Keratinocyte (primary cell): ENCODE measurements around the gene HELZ. TPM values are rescaled to one million over a fixed set of nuclear protein-coding genes. Genes with fewer than 3 reads are reported as not detected.

Experiments
- DNase-seq: peaks from one replicate; pipeline ENCODE4 v3.0.0-alpha.2; 2011; ENCODE audit warnings: low read depth, missing footprints, low spot score
- FAIRE-seq: peaks from 2 replicates; lab custom pipeline; 2011; peaks lifted over from hg19 to GRCh38; lab: Jason Lieb, UNC
- H2AFZ ChIP-seq: 2 replicates; pipeline ENCODE4 v1.6.0; 2012; ENCODE audit warnings: low read length, control low read depth, inconsistent platforms; ENCODE audit not compliant: control insufficient read depth
- H3K27ac ChIP-seq: 2 replicates; pipeline ENCODE4 v1.5.1; 2011; ENCODE audit warnings: low read length; ENCODE audit not compliant: control insufficient read depth, insufficient read depth
- H3K27me3 ChIP-seq: 3 replicates; pipeline ENCODE4 v1.6.0; 2011; ENCODE audit warnings: low read length; ENCODE audit not compliant: control insufficient read depth, insufficient read depth; ENCODE audit errors: extremely low read depth
- H3K36me3 ChIP-seq, 2 experiments: 2 replicates in 1 of 2; 3 replicates in 1 of 2; pipeline ENCODE4 v1.5.1; 2011; ENCODE audit warnings: low read length in 2 of 2, mild to moderate bottlenecking in 1 of 2; ENCODE audit not compliant: control insufficient read depth in 2 of 2, insufficient read depth in 2 of 2; ENCODE audit errors: extremely low read depth in 1 of 2
- H3K4me1 ChIP-seq: 3 replicates; pipeline ENCODE4 v1.5.1; 2011; ENCODE audit warnings: low read length; ENCODE audit not compliant: control insufficient read depth, insufficient read depth; ENCODE audit errors: extremely low read depth
- H3K4me2 ChIP-seq: 3 replicates; pipeline ENCODE4 v1.6.0; 2011; ENCODE audit warnings: low read depth, low read length; ENCODE audit not compliant: control insufficient read depth, insufficient read depth; ENCODE audit errors: extremely low read depth
- H3K4me3 ChIP-seq, 3 experiments: fragments of 200-600 bp in 1 of 3; sonication (generic) in 1 of 3; 2 replicates in 2 of 3; 3 replicates in 1 of 3; pipeline ENCODE4 v1.5.1; 2011 to 2016; ENCODE audit warnings: low read length in 3 of 3, mild to moderate bottlenecking in 3 of 3, control low read depth in 2 of 3, inconsistent platforms in 1 of 3, low read depth in 1 of 3, mixed read lengths in 1 of 3, mixed run types in 1 of 3, moderate library complexity in 1 of 3; ENCODE audit not compliant: control insufficient read depth in 2 of 3, insufficient read depth in 2 of 3; ENCODE audit errors: extremely low read depth in 1 of 3
- H3K79me2 ChIP-seq: 2 replicates; pipeline ENCODE4 v1.6.0; 2012; ENCODE audit warnings: low read length; ENCODE audit not compliant: control insufficient read depth, insufficient read depth
- H3K9ac ChIP-seq: 3 replicates; pipeline ENCODE4 v1.6.0; 2011; ENCODE audit warnings: low read length; ENCODE audit not compliant: control insufficient read depth, insufficient read depth; ENCODE audit errors: extremely low read depth
- H3K9me1 ChIP-seq: 3 replicates; pipeline ENCODE4 v1.6.0; 2011; ENCODE audit warnings: low read length; ENCODE audit not compliant: control insufficient read depth, insufficient read depth; ENCODE audit errors: extremely low read depth
- H3K9me3 ChIP-seq: 2 replicates; pipeline ENCODE4 v1.5.1; 2012; ENCODE audit warnings: low read depth, low read length; ENCODE audit not compliant: control insufficient read depth
- H4K20me1 ChIP-seq: 3 replicates; pipeline ENCODE4 v1.6.0; 2011; ENCODE audit warnings: low read length; ENCODE audit not compliant: control insufficient read depth, insufficient read depth; ENCODE audit errors: extremely low read depth
- EZH2 ChIP-seq: IDR thresholded peaks from one replicate; pipeline ENCODE4 v1.6.1; 2012; ENCODE audit warnings: inconsistent platforms, mild to moderate bottlenecking, low read length, moderate library complexity
- dilution Hi-C: fragments of 300-500 bp; cut with MboI; formaldehyde crosslinking; loops from one replicate; pipeline ENCODE4 v1.7.0; 2020; ENCODE audit warnings: low sequenced_read_pairs; ENCODE audit not compliant: extremely low pct_ligation_motif_present
- polyA plus RNA-seq, 5 experiments: library from polyadenylated mRNA; depleted of rRNA in 3 of 5; stranded (reverse) in 3 of 5; stranded (forward) in 1 of 5; unstranded in 1 of 5; fragments of >200 nt; gene quantifications; 1 replicate in 1 of 5; 2 replicates in 3 of 5; 3 replicates in 1 of 5; pipeline versions ENCODE4 v1.2.1 to v1.2.3, GENCODE V29; 2011 to 2012; ENCODE audit warnings: missing spikeins in 2 of 5, low read depth in 1 of 5, low replicate concordance in 1 of 5
- TF ChIP-seq, protein P1 (sequence below), 3 experiments: IDR thresholded peaks in 1 of 3; conservative IDR thresholded peaks in 1 of 3; optimal IDR thresholded peaks in 1 of 3; 2 replicates in 2 of 3; 3 replicates in 1 of 3; pipeline versions ENCODE3 to v1.5.1; 2011; ENCODE audit warnings: low read length in 3 of 3, mild to moderate bottlenecking in 3 of 3, moderate library complexity in 2 of 3, control low read depth in 1 of 3, inconsistent platforms in 1 of 3; ENCODE audit not compliant: insufficient read depth in 2 of 3; ENCODE audit errors: extremely low read depth in 1 of 3

The HELZ gene
- polyA plus RNA-seq, 1 donor (not counting 4 experiments of a cell fraction or from before 2014, with no cell fraction given): 18.2 TPM

DNA sequence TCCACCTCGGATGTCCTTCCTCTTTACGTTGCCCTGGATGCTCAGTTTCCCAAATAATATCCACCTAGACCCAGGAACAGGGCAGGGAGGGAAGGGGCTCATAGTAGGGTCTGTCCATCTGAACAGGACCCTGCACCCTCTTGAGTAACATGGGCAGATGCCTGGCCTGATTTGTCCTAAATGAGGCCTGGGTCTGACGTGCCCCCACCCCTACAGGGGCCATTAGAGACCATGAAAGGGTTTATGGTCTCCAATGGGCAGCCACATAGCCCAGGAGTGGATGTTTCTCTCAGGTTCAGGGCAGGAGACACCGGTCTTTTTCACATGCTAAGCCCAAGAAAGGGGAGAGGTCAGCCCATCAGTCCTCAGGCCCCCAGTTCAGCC is 193.8 kb downstream of the HELZ start:
- TF ChIP-seq EZH2: no peak
- TF ChIP-seq, protein P1, sequence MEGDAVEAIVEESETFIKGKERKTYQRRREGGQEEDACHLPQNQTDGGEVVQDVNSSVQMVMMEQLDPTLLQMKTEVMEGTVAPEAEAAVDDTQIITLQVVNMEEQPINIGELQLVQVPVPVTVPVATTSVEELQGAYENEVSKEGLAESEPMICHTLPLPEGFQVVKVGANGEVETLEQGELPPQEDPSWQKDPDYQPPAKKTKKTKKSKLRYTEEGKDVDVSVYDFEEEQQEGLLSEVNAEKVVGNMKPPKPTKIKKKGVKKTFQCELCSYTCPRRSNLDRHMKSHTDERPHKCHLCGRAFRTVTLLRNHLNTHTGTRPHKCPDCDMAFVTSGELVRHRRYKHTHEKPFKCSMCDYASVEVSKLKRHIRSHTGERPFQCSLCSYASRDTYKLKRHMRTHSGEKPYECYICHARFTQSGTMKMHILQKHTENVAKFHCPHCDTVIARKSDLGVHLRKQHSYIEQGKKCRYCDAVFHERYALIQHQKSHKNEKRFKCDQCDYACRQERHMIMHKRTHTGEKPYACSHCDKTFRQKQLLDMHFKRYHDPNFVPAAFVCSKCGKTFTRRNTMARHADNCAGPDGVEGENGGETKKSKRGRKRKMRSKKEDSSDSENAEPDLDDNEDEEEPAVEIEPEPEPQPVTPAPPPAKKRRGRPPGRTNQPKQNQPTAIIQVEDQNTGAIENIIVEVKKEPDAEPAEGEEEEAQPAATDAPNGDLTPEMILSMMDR (optimal IDR thresholded peaks at IDR 0.05 in 1 of 3, IDR thresholded peaks at IDR 0.05 in 1 of 3, conservative IDR thresholded peaks at IDR 0.05 in 1 of 3; ENCODE audit: extremely low read depth in 1 of 3, insufficient read depth in 2 of 3, low read length in 3 of 3): no peak
- Histone ChIP-seq H4K20me1 (no peaks in the 10 kb centered on the region), H3K79me2 (no peaks in the 10 kb centered on the region), H3K36me3 (no peaks in the 10 kb centered on the region), H3K4me3 (no peak overlapping the region), H2AFZ (no peak overlapping the region), H3K9me1 (no peaks in the 10 kb centered on the region), H3K27ac (no peak overlapping the region), H3K4me2 (no peak overlapping the region), H3K4me1 (no peaks in the 10 kb centered on the region), H3K9me3 (no peaks in the 10 kb centered on the region), H3K9ac (no peak overlapping the region), H3K27me3 (peaks cover 4% of the 10 kb centered on the region)
- DNase-seq (no peak), FAIRE-seq (no peak)
- dilution Hi-C loops: no loop called here

DNA sequence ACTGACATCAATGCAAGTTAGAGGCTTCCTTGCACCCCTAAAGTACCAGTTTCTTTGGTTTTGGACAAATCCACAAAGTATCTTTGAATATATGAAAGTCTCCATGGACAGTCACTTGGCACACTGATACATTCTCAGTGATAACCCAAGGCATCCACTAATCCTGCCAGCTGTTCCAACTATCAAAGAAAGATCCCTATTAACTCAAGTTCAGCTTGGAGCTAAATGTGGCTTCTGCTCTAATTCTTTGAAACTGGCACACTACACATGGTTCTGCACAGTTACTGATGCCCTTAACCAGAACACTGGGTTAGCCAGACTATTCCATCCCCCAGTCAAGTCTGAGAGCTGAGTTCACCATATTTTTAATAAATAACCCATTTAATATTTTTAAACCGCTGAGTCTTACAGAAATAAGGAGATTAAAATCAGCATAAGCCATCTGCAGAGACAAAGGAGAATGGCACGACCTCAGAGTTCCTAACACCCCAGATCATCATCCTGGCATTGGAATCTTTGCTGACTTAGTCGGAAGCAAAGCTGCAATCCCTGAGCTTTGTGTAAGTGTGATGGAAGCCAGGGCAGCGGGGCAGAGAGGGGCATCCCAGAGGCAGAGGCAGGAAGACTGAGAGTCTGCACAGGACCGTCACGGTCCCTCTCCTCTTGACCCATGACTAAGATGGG is 194.4 kb downstream of the HELZ start:
- H3K4me2 ChIP-seq: no peak overlapping the region
- H3K79me2 ChIP-seq: no peaks in the 10 kb centered on the region
- dilution Hi-C loops: no loop called here
- no peak overlapping the region for H3K27ac ChIP-seq
- H3K4me3 ChIP-seq: no peak overlapping the region
- DNase-seq (no peak), FAIRE-seq (no peak)
- no peaks in the 10 kb centered on the region for H4K20me1 ChIP-seq
- H3K9me1 ChIP-seq: no peaks in the 10 kb centered on the region
- TF ChIP-seq EZH2: no peak
- TF ChIP-seq, protein P1 (optimal IDR thresholded peaks at IDR 0.05 in 1 of 3, IDR thresholded peaks at IDR 0.05 in 1 of 3, conservative IDR thresholded peaks at IDR 0.05 in 1 of 3; ENCODE audit: extremely low read depth in 1 of 3, insufficient read depth in 2 of 3, low read length in 3 of 3): no peak
- H3K9me3 ChIP-seq: no peaks in the 10 kb centered on the region
- H3K36me3 ChIP-seq: no peaks in the 10 kb centered on the region
- no peaks in the 10 kb centered on the region for H3K4me1 ChIP-seq
- peaks cover 4% of the 10 kb centered on the region for H3K27me3 ChIP-seq
- no peak overlapping the region for H2AFZ ChIP-seq
- H3K9ac ChIP-seq: no peak overlapping the region
